ENCODE data around the gene BIN1.

BIN1 gene

GRCh38 chr2:127134833-127135830 lies 28.2 kb upstream of the BIN1 start:
- Histone ChIP-seq H3K4me2 (ENCODE audit: low read depth, low read length) (no peak overlapping the region), H3K9me3 (replicated peaks; ENCODE audit: insufficient read depth, low read length) (no peaks in the 10 kb centered on the region; the same call in 1 of the 2 replicates), H3F3A (ENCODE audit: insufficient read depth, low read length) (no peaks in the 10 kb centered on the region), H3K4me3 (ENCODE audit: low read length) (no peak overlapping the region), H3K36me3 (replicated peaks; ENCODE audit: insufficient read depth, low read length) (no peaks in the 10 kb centered on the region), H3K79me2 (ENCODE audit: low read length) (no peaks in the 10 kb centered on the region), H2AFZ (ENCODE audit: low read length) (0 out of 2 replicates have a peak overlapping the region, but pooled peaks have one; percentile 35), H3K27me3 (replicated peaks; ENCODE audit: insufficient read depth, low read length) (no peaks in the 10 kb centered on the region), H3K4me1 (ENCODE audit: low read length) (no peaks in the 10 kb centered on the region), H4K20me1 (ENCODE audit: insufficient read depth, low read length) (no peaks in the 10 kb centered on the region), H3K9me2 (replicated peaks; ENCODE audit: insufficient read depth, low read length) (no peaks in the 10 kb centered on the region), H3K27ac (ENCODE audit: low read length) (no peak overlapping the region), H3K9ac (ENCODE audit: low read length) (no peak overlapping the region)
- TF ChIP-seq EZH2phosphoT487 (IDR thresholded peaks at IDR 0.05; ENCODE audit: low read length): no peak
- TF ChIP-seq CTCF (IDR thresholded peaks at IDR 0.05; ENCODE audit: low read length): no peak
- TF ChIP-seq EZH2 (optimal IDR thresholded peaks at IDR 0.05; ENCODE audit: low read depth, low read length): no peak
- no peak for DNase-seq

DNA sequence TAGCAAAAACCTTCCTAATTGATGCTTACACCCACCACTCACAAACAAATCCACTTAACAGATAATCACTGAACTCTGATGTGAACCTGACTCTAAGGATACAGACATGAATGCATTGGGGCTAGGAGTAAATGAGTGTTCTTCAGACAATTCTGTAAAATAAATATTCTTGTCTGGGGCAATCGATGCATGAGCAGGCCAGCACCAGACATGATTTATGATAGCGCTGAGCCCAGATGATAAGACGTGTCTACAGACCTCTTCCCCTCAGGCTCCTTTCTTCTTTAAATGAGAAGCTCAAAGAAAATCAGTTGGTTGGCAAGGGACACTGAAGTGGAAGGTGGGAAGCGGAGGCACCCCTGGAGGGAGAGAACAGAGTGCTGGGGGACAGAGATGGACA lies 27.3 kb upstream of the BIN1 start:
- TF ChIP-seq EZH2 (optimal IDR thresholded peaks at IDR 0.05; ENCODE audit: low read depth, low read length): no peak
- Histone ChIP-seq H3K9me3 (replicated peaks; ENCODE audit: insufficient read depth, low read length) (no peaks in the 10 kb centered on the region; the same call in 1 of the 2 replicates), H3K36me3 (replicated peaks; ENCODE audit: insufficient read depth, low read length) (no peaks in the 10 kb centered on the region), H3K9ac (ENCODE audit: low read length) (no peak overlapping the region), H3K4me1 (ENCODE audit: low read length) (no peaks in the 10 kb centered on the region), H3K9me2 (replicated peaks; ENCODE audit: insufficient read depth, low read length) (no peaks in the 10 kb centered on the region), H2AFZ (ENCODE audit: low read length) (no peak overlapping the region), H3K27ac (ENCODE audit: low read length) (no peak overlapping the region), H3K27me3 (replicated peaks; ENCODE audit: insufficient read depth, low read length) (no peaks in the 10 kb centered on the region), H3K4me2 (ENCODE audit: low read depth, low read length) (no peak overlapping the region), H3K79me2 (ENCODE audit: low read length) (no peaks in the 10 kb centered on the region), H3F3A (ENCODE audit: insufficient read depth, low read length) (no peaks in the 10 kb centered on the region; the same call in 1 of the 2 replicates), H4K20me1 (ENCODE audit: insufficient read depth, low read length) (no peaks in the 10 kb centered on the region), H3K4me3 (ENCODE audit: low read length) (no peak overlapping the region)
- DNase-seq: no peak

DNA sequence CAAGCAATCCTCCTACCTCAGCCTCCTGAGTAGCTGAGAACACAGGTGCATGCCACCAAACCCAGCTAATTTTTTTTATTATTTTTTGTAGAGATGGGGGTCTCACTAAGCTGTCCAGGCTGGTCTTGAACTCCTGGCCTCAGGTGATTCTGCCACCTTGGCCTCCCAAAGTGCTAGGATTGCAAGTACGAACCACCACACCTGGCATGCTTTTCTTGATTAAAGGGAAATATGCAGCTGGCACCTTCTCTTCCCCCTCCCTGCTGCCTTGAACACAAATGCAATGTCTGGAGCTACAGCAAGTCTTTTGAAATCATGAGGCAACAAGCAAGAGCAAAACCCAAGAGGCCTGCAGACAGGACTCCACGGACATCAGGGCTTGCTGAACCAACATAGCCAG lies 26.8 kb upstream of the BIN1 start:
- Histone ChIP-seq H3K4me1 (ENCODE audit: low read length) (no peaks in the 10 kb centered on the region), H3K4me3 (ENCODE audit: low read length) (no peak overlapping the region), H3K9me2 (replicated peaks; ENCODE audit: insufficient read depth, low read length) (no peaks in the 10 kb centered on the region), H3F3A (ENCODE audit: insufficient read depth, low read length) (peaks cover 3% of the 10 kb centered on the region), H3K9me3 (replicated peaks; ENCODE audit: insufficient read depth, low read length) (no peaks in the 10 kb centered on the region), H4K20me1 (ENCODE audit: insufficient read depth, low read length) (no peaks in the 10 kb centered on the region), H3K27ac (ENCODE audit: low read length) (no peak overlapping the region), H3K4me2 (ENCODE audit: low read depth, low read length) (no peak overlapping the region), H2AFZ (ENCODE audit: low read length) (no peak overlapping the region), H3K27me3 (replicated peaks; ENCODE audit: insufficient read depth, low read length) (no peaks in the 10 kb centered on the region), H3K79me2 (ENCODE audit: low read length) (no peaks in the 10 kb centered on the region), H3K36me3 (replicated peaks; ENCODE audit: insufficient read depth, low read length) (no peaks in the 10 kb centered on the region), H3K9ac (ENCODE audit: low read length) (no peak overlapping the region)
- DNase-seq: no peak
- TF ChIP-seq EZH2phosphoT487 (IDR thresholded peaks at IDR 0.05; ENCODE audit: low read length) (no peak), EZH2 (optimal IDR thresholded peaks at IDR 0.05; ENCODE audit: low read depth, low read length) (no peak), CTCF (IDR thresholded peaks at IDR 0.05; ENCODE audit: low read length) (no peak)

- Histone ChIP-seq H3K36me3 (replicated peaks; ENCODE audit: insufficient read depth, low read length) (no peaks in the 10 kb centered on the region), H3K9me2 (replicated peaks; ENCODE audit: insufficient read depth, low read length) (no peaks in the 10 kb centered on the region), H3K4me1 (ENCODE audit: low read length) (0 out of 2 replicates have a peak, but pooled peaks cover 5% of the 10 kb centered on the region), H3K9me3 (replicated peaks; ENCODE audit: insufficient read depth, low read length) (no peaks in the 10 kb centered on the region), H3K9ac (ENCODE audit: low read length) (no peak overlapping the region), H3K27me3 (replicated peaks; ENCODE audit: insufficient read depth, low read length) (no peaks in the 10 kb centered on the region), H3K4me2 (ENCODE audit: low read depth, low read length) (no peak overlapping the region), H3K79me2 (ENCODE audit: low read length) (no peaks in the 10 kb centered on the region), H3K27ac (ENCODE audit: low read length) (no peak overlapping the region), H3K4me3 (ENCODE audit: low read length) (no peak overlapping the region), H4K20me1 (ENCODE audit: insufficient read depth, low read length) (no peaks in the 10 kb centered on the region), H3F3A (ENCODE audit: insufficient read depth, low read length) (peaks cover 15% of the 10 kb centered on the region), H2AFZ (ENCODE audit: low read length) (no peak overlapping the region)
- DNase-seq: no peak
- TF ChIP-seq EZH2 (optimal IDR thresholded peaks at IDR 0.05; ENCODE audit: low read depth, low read length): no peak
- TF ChIP-seq EZH2phosphoT487 (IDR thresholded peaks at IDR 0.05; ENCODE audit: low read length): no peak
- no peak for TF ChIP-seq CTCF (IDR thresholded peaks at IDR 0.05; ENCODE audit: low read length)
Observed at GRCh38 chr2:127130421-127130820, 23.5 kb upstream of the BIN1 start.
